ENCODE measurements around the gene KRTAP24-1.

The KRTAP24-1 gene, protein sequence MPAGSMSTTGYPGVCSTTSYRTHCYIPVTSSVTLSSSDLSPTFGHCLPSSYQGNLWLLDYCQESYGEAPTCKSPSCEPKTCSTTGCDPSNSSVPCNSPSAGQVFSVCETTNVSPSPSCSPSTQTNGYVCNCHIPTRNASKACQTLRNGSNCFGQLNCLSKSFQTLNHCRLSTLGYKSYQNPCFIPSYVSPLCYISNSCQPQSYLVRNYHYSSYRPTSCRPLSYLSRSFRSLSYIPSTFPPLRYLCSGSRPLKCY

DNA sequence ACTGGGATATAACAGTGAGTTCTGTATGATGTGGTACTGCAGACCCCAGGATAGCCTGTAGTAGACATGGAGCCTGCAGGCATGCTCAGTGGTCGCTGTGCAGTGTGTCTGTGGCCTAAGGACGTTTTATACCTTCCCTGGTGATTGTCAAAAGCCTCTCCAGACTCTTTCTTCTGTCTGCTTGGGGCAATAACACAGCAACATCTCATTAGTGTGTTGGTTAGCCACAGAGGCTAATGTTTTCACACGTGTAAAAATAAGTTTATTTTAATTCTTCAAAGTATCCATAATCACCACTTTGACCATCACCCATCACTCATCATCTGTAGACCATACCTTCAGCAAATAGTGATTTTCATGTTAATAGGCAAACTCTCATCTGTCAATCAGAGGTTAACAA lies at the start of gene KRTAP24-1:
Gene KRTAP24-1, minus strand, starts transcription at position 101 of the 400 bp plus-strand sequence. Its CDS starts 18 bp downstream, at position 83.
- DNase-seq (ENCODE audit: low read depth in 2 of 3, low spot score in 2 of 3): no peak

DNA sequence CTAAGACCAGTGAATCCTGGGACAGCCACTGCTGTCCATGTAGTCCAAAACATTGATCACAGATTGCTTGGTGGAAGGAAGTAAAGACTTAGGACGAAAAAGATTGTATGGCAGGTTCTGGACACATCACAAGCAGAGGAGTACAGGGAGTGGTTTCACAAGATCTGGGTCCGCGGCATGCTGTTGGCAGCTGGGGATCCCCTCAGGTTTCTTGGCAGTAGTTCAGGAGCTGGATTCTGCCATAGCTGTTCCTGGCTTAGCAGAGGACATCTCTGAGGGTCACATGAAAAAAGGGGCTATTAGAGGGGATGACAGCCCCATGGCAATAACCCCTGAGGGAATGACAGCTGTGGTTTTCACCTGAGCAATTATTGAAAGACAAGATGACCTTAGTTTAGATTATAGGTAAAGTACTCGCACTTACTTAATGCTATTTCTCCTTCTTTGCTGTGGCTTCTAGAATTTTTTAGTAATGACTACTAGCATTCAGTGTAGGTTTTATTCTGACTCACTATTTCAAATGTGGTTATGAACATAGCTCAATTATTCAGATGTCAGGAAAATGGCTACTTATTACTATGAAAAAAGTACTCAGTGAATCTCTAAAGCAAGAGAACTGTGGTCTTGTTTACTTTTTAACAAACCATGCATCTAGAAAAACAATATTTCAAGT lies 46.6 kb upstream of the KRTAP24-1 start:
- no peak for DNase-seq (ENCODE audit: low read depth in 2 of 3, low spot score in 2 of 3)

DNA sequence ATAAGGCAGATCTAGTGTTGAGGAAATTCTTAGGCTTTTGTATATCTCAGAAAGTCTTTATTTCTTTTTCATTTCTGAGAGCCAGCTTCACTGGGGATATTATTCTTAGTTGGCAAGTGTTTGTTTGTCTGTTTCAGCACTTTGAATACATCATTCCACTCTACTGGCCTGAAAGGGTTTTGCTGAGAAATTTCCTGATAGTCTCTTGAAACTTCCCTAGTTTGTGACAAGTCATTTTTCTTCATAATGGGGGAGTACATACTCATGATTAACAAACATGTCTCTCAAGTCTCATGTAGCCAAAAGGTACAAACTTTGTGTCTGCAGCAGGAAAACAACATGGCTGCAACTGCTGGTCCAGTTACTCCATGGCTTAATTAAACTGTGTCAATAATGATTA lies 43.6 kb upstream of the KRTAP24-1 start:
- DNase-seq (ENCODE audit: low read depth in 2 of 3, low spot score in 2 of 3): no peak

DNA sequence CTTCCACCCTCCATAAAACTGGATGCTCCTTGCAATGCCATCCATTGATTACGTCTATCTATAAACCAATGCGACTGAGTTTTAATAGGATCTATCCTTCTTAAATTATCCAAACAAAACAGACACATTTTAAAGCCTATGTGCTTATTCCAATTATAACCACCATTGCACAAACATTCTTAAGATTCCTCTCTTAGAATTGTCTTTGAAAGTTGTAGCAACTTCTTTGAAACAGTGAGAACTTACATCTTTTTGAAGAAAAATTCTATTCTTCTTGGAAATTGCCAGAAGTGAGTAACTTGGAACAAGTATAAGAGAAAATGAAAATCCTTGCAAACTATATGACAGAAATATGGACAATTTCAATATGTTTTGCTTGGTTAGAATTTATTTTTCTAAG lies 37.5 kb upstream of the KRTAP24-1 start, which contains the start of gene KRTAP26-1:
Gene KRTAP26-1, minus strand, starts transcription at position 101 of the 400 bp plus-strand sequence. CDS start 280 bp downstream, outside the sequence.
- DNase-seq (ENCODE audit: low read depth in 2 of 3, low spot score in 2 of 3): no peak

DNA sequence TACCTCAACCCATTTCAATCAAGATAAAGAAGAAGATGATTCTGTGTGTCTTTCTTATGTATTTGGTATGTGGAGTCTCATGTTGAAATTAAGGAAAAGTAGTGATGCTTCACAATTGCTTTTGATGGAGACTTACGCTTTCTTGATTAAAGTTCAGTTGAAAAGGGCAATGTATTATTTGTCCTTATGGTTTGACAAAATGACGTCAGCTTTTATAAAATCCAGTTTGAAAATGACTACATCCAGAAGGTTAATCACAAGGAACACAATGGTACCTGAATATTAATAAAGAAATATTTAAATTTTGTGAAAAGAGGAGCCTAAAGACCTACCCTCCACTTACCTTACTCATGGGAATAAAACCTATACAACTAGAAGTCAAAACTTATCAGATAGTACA lies 33.0 kb upstream of the KRTAP24-1 start:
- DNase-seq (ENCODE audit: low read depth in 2 of 3, low spot score in 2 of 3): no peak

DNA sequence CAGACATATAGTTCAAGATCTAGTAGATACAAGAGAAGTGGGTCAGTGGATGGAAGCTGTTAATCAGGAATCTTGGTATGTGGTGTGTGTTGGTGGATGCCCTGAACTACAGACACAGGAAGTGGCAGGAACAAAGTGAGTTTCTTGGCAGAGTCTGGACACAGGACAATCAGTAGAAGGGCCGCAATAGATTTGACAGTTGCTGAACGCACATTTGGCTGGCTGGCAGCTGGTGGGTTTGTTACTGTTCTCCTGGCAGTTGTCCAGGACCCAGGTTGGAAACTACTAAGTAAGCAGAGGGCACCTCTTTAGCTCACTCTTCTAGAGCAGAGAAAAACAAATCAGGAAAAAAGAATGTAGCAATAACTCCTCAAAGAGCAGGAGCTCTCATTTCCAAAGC lies 24.1 kb upstream of the KRTAP24-1 start:
- no peak for DNase-seq (ENCODE audit: low read depth in 2 of 3, low spot score in 2 of 3)

DNA sequence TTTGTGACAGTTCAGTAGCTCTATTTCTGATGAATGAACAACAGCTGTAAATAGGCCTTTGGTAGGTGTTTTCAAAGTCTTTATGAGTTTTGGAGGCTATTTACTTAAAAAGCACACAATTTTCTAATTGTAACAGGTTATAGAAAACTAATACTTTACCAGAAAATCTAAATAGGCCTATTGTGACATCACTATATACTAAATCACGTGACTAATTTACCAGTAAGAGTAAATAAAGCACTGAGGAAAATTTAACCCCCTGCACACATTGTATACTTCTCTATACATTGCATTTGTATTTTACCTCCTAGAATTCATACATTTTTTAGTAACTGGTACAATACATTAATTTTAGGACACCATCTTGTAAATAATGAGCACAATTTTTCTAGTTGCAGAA lies 22.4 kb upstream of the KRTAP24-1 start:
- no peak for DNase-seq (ENCODE audit: low read depth in 2 of 3, low spot score in 2 of 3)

DNA sequence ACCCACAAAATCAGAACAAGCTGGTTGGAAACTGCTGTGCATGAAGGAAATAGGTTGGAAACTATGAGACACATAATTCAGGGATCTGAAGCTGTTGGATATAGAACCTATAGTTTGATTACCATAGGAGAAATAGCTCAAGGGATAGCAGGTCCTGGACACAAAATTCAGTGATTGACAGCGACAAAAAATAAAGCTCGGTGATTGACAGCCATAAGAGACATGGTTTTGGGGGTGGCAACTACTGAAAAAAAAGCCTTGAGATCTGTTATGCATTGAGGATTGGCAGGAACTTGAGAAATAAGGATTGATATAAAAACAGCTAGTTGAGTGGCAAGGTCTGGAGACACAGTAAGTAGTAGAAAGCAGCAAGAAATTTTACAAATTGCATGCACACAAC lies 6.5 kb upstream of the KRTAP24-1 start, which contains the start of gene KRTAP25-1:
Gene KRTAP25-1, minus strand, starts transcription at position 300 of the 400 bp plus-strand sequence. Its CDS starts 24 bp downstream, at position 276.
- no peak for DNase-seq (ENCODE audit: low read depth in 2 of 3, low spot score in 2 of 3)

DNA sequence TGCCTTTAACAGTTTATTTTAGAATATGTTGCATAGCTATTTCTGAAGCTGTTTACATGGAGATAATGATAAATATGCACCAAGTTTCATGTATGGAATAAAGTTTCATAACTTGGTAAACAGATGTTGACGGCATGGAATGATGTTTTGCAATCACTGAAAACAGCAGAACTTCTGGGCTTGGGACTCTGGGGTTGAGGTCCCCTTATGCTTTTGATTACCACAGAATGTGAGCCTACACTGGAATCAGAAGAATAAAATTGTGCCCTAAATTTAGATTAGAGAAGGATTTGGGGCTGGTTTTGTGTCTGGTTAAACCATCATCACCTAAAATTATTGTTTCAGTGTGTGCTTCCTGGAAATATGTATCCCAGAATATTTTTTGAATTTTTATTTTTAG lies 11.1 kb downstream of the KRTAP24-1 start:
- DNase-seq (ENCODE audit: low read depth in 2 of 3, low spot score in 2 of 3): no peak

DNA sequence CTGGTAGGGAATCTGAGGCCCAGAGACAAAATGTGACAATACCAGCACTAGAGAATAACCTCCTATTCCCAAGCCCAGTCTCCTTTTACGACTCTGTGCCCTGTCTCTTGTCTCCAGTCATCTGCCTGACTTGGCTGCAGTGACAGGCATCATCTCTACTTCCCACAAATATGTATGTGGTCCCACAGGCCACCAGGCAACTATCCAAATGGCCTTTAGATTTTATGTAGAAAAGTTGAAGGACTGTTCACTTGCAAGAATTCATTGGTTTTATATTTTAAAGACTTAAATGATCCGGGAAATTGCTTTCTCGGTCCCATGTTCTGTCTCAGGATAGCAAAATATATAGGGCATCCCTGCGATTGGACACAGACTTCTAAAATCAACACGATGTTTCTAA lies 11.6 kb downstream of the KRTAP24-1 start:
- no peak for DNase-seq (ENCODE audit: low read depth in 2 of 3, low spot score in 2 of 3)

DNA sequence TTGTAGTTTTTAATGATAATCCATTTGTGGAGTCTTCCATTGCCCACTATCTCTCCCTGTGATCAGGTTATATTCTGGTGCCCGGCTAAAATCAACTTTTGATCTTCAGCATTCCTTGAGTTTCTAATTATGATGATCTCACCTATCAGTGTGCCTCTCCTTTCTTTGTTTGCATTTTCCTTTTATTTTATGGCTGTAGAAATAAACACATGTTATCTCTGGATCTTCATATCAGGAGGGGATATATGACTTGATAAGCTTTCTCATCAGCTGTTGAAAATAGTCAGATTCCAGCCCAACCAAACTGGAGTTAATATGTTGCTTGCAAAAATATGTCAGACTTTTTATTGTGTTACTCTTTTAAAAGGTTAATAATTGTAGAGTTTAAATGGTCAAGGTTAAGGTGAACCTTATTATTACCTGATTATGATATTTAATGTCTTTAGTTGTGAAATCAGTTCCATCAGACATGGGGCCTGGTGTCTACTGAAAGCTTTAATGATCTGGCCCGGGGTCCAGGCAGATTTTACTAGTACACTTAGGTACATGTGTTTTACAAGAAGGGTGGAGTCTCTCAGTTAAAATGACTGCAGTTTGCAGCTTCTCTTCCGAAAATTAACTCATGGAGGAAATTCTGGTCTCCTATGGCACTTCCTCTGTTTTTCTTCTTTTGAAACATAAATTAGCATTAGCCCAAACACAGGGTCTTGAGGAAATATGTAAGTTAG lies 12.8 kb downstream of the KRTAP24-1 start:
- no peak for DNase-seq (ENCODE audit: low read depth in 2 of 3, low spot score in 2 of 3)

DNA sequence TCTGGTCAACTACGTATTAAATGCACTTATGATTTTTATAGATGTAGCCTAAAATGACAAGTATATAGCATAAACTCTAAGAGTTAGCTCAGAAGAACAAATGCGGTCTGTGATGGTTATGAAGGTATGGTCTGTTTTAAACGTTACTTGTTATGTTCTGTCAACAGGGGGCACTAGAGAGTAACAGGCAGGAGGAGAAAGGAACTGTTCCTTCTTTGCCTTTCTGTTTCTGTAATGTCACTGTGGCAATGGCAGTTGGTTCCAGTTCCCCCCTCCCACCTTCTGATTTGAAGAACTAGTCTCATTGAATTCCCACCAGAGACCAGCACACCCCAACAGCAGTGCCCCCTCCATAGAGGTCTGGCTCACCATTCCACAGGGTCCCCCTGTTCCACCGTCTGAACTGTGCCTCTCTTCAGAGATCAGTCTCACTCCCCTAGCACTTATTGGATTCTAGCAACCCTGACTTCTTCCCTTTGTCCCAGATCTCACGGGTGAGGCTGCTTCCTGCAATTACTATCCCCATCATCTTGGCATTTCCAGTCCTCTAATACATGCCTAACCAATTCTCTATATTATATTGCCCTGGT lies 14.0 kb downstream of the KRTAP24-1 start:
- DNase-seq (ENCODE audit: low read depth in 2 of 3, low spot score in 2 of 3): no peak

DNA sequence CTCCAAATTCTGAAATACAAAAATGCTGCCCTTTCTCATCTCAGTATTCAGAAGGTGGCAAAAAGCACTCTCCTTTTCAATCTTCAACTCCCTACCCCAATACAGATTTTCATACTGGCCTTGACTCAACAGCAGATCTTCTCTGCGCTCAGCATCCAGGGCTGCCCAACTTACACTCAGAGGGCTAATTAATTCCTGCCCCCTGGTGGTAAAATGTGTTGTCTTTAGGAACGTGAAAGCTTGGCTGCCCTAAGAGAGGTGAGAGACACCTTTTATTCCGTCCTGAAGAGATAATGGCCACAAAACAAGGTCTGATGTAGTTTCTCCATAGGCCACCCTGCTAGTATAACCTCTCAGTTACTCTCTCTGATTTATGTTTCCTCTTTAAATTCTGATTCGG lies 25.0 kb downstream of the KRTAP24-1 start:
- no peak for DNase-seq (ENCODE audit: low read depth in 2 of 3, low spot score in 2 of 3)

DNA sequence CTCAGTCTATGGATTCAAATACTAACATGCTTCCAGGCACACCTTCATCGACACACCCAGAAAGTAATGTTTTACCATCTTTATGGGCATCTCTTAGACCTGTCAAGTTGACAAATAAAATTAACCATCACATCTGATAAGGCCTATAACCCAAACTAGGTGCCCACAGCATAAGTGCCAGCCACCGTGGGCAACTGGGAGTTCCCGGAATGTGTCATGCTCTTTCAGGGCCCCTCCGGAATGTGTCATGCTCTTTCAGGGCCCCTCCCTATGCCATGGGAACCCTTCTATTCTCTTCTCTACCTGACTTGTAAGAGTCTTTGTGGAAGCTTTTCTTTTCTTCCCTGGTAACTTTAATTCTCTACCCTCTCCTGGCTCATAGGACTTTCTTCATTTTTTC lies 26.6 kb downstream of the KRTAP24-1 start:
- no peak for DNase-seq (ENCODE audit: low read depth in 2 of 3, low spot score in 2 of 3)

DNA sequence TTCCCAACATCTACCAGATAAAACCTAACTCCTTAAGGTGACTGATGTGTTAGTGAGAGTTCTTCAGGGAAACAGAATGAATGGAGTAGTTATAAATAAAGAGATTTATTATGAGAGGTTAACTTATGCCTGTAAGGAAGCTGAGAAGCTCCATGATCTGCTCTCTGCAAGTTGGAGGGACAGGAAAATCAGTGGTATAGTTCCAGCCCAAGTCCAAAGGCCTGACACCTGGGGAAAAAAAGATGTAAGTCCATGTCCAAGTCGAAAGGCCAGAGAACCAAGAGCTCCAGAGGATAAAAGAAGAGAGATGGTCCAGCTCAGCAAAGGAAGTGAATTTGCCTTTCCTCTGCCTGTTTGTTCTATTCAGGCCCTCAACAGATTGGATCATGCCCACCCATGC lies 27.1 kb downstream of the KRTAP24-1 start:
- no peak for DNase-seq (ENCODE audit: low read depth in 2 of 3, low spot score in 2 of 3)

DNA sequence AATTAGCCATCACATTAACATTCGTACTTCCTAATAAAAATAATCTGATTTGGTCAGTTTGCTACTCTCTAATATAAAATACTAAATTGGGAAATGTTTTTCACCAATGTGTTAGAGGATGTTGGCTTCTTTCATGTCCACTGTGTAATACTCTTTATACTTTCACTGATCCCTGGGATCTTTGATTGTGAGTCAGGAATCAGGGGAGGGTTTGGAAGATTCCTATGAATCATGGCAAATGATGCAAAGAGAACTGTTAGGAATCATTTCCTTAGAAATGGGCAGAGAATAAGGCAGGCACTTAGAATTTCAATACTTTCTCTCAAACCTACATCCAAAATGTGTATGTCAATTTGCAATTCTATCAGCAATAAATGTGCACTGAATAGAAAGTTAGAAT lies 31.0 kb downstream of the KRTAP24-1 start:
- DNase-seq (ENCODE audit: low read depth in 2 of 3, low spot score in 2 of 3): no peak

DNA sequence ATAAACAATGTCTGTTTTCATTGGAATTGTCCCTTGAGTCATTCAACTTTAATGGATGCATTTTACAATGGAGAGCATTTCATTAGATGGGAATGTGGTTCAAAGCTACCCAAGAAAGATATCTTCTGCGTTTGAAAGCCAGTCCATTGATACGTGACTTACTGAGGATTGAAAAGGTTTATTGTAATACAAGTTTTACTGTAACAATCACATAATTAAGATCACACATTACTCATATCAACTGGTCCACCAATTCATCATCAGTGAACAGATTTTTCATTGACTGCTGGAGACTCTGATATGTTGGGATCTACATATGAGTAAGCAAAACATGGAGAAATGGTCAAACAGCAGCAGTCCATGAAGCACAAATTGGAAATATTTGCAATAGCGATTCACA lies 32.8 kb downstream of the KRTAP24-1 start:
- DNase-seq (ENCODE audit: low read depth in 2 of 3, low spot score in 2 of 3): no peak

DNA sequence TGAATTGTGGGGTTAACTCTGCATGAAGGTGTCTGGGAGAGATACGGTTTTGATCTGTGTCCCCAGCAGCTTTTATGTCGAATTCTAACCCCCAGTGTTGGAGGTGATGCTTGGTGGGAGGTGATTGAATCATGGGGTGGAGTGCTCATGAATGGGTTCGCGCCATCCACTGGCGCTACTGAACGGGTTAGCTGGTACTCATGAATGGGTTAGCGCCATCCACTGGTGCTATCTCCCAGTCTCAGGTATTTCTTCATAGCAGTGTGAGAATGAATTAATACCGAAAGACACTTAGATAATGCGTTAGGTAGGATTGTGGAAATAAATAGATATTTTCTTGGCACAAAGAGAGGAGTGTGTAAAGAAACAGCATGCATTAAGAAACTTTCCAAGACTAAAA lies 33.9 kb downstream of the KRTAP24-1 start:
- DNase-seq (ENCODE audit: low read depth in 2 of 3, low spot score in 2 of 3): no peak

DNA sequence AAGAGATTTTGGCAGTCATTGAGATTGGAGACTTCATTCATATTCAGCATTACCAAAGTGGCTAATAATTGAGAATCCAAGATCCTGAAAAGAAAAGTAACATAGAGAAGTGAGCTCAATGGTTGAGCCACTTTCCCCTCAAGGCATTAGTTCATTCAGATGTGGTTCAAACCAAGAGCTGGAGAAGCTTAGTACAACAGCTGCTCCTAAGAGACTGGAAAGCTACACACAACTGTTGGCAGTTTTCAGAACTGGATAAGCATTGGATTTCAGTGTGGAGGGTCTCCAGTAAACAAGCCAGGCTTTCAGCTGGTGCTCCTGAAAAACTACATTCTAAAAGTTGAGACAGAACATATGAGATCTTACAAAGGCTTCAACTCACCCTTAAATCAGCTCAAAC lies 37.7 kb downstream of the KRTAP24-1 start:
- DNase-seq (ENCODE audit: low read depth in 2 of 3, low spot score in 2 of 3): no peak

DNA sequence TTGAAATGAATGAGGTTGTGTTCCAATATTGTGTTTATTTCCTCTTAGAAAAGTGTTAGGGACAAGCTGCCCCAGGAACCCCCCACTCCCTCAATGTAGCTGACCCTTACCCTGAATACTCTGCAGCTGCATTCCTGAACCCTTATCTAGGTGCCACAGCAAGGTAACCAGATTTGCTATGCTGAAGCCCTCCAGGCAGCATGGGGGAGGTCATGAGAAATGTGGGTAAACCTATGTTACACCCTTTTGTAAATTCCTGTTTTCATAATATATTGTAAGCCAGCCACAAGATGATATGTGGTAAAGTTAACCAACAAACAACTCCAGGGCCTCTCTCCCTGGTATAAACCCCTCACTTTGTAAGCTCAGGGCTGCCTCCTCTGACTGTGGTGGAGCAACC lies 39.1 kb downstream of the KRTAP24-1 start:
- no peak for DNase-seq (ENCODE audit: low read depth in 2 of 3, low spot score in 2 of 3)

DNA sequence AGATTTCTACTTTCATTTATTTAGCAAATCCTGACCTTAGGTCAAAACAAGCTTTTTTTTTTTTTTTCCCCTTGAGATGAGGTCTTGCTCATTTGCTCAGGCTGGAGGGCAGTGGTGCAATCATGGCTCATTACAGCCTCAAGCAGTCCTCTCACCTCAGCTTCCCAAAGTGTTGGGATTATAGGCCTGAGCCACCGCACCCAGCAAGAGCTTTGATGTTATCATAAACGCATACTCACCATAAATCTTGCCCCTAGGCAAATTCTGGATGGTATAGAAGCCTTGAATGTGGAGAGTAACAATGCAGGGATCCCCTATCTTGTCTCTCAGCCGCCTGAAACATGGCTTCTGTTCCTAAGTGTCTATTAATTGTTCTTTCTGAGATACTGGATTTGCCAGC lies 42.1 kb downstream of the KRTAP24-1 start:
- no peak for DNase-seq (ENCODE audit: low read depth in 2 of 3, low spot score in 2 of 3)

DNA sequence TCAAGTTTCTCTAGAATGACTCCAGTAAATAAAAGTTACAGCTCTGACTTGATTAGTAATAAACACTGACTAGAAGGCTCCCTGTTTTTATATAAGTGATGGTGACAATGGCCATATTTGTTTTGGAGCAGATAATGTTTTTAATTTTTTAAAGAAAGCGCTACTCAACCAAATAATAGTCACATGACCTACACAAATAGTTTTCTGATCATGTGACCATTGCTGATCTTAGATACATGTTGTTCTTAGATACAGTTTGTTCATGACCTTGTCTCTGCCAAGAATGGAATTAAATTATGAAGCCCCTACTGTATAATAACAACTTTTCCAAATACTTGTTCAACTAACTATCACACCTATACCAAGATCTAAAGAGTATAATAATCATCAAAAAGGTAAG lies 44.6 kb downstream of the KRTAP24-1 start:
- DNase-seq (ENCODE audit: low read depth in 2 of 3, low spot score in 2 of 3): no peak
